A673 (cell line): Measurements from ENCODE around the gene PIWIL4.

Experiments
- EZH2 ChIP-seq: fragments of 200-600 bp; sonication (generic); IDR thresholded peaks from 2 replicates; pipeline ENCODE4 v1.6.1; 2017; ENCODE audit warnings: borderline replicate concordance, low read depth, mild to moderate bottlenecking, mixed read lengths, antibody characterized with exemption, low read length; ENCODE audit not compliant: poor library complexity, severe bottlenecking
- TF ChIP-seq, protein P1 (sequence below): fragments of 300-800, 200-600 bp; sonication (generic); conservative IDR thresholded peaks from 2 replicates; pipeline ENCODE4 v1.5.1; 2017; ENCODE audit warnings: low read depth, mild to moderate bottlenecking, antibody characterized with exemption, low read length, moderate library complexity, mixed read lengths

DNA sequence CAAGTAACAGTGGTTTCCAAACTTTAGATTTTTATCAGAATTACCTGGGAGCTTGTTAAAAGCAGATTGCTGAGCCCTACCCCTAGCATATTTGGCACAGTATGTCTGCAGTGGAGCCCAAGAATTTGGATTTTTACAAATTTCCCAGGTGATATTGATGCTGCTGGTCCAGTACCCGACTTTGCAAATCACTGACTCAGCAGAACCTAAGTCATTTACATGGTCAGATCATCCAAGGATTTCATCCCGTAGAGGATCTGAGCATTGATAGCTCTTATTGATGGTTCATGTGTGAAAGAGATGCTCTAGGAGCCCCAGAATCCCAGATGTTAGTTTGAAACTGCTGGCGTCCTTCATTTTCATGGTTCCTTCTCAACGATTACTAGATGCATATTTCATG lies 48.9 kb upstream of the PIWIL4 start:
- TF ChIP-seq, protein P1, sequence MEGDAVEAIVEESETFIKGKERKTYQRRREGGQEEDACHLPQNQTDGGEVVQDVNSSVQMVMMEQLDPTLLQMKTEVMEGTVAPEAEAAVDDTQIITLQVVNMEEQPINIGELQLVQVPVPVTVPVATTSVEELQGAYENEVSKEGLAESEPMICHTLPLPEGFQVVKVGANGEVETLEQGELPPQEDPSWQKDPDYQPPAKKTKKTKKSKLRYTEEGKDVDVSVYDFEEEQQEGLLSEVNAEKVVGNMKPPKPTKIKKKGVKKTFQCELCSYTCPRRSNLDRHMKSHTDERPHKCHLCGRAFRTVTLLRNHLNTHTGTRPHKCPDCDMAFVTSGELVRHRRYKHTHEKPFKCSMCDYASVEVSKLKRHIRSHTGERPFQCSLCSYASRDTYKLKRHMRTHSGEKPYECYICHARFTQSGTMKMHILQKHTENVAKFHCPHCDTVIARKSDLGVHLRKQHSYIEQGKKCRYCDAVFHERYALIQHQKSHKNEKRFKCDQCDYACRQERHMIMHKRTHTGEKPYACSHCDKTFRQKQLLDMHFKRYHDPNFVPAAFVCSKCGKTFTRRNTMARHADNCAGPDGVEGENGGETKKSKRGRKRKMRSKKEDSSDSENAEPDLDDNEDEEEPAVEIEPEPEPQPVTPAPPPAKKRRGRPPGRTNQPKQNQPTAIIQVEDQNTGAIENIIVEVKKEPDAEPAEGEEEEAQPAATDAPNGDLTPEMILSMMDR, result no peak
- TF ChIP-seq EZH2, result no peak
